Measurements from ENCODE around the gene RAB24. TPM values are rescaled to one million over a fixed set of nuclear protein-coding genes. Genes with fewer than 3 reads are reported as not detected.

RAB24 gene
- total RNA-seq, 1 experiment from 2014 or later, result 11.4 TPM

- no peak overlapping the region for H3K4me2 ChIP-seq (ENCODE audit: low read depth, low read length, poor library complexity, severe bottlenecking)
- H3K4me3 ChIP-seq (ENCODE audit: low read length), result no peak overlapping the region
- no peaks in the 10 kb centered on the region for H4K20me1 ChIP-seq (ENCODE audit: insufficient read depth, low read depth, low read length)
- peaks cover 2% of the 10 kb centered on the region for H3K4me1 ChIP-seq (ENCODE audit: low read length)
- peaks cover 3% of the 10 kb centered on the region; the same call in 1 of the 2 replicates for H3K36me3 ChIP-seq (ENCODE audit: insufficient read depth, low read length)
- no peaks in the 10 kb centered on the region; the same call in 1 of the 2 replicates for H3K9me3 ChIP-seq (ENCODE audit: low read length)
- H3K27me3 ChIP-seq (ENCODE audit: low read length), result no peaks in the 10 kb centered on the region
- no peaks in the 10 kb centered on the region for H3K79me2 ChIP-seq (ENCODE audit: low read length)
- H3K27ac ChIP-seq (ENCODE audit: low read length), result no peak overlapping the region
- H3K9ac ChIP-seq (ENCODE audit: low read length), result no peak overlapping the region
- no peak overlapping the region for H2AFZ ChIP-seq (ENCODE audit: low read length)
- DNase-seq, result peak; percentile 93
- no peaks in the 10 kb centered on the region for H3K9me2 ChIP-seq (replicated peaks; ENCODE audit: insufficient read depth, low read length)
These were observed 14.4 kb upstream of the RAB24 start for GRCh38 chr5:177317959-177318377.

GRCh38 chr5:177316005-177316404 is 12.5 kb upstream of the RAB24 start:
- Histone ChIP-seq H2AFZ (ENCODE audit: low read length) (no peak overlapping the region), H4K20me1 (ENCODE audit: insufficient read depth, low read depth, low read length) (no peaks in the 10 kb centered on the region), H3K9ac (ENCODE audit: low read length) (no peak overlapping the region), H3K27me3 (ENCODE audit: low read length) (no peaks in the 10 kb centered on the region), H3K27ac (ENCODE audit: low read length) (no peak overlapping the region), H3K4me1 (ENCODE audit: low read length) (peaks cover 18% of the 10 kb centered on the region), H3K36me3 (ENCODE audit: insufficient read depth, low read length) (peaks cover 3% of the 10 kb centered on the region; the same call in 1 of the 2 replicates), H3K79me2 (ENCODE audit: low read length) (no peaks in the 10 kb centered on the region), H3K4me2 (ENCODE audit: low read depth, low read length, poor library complexity, severe bottlenecking) (no peak overlapping the region), H3K4me3 (ENCODE audit: low read length) (no peak overlapping the region), H3K9me3 (ENCODE audit: low read length) (no peaks in the 10 kb centered on the region; the same call in 1 of the 2 replicates), H3K9me2 (replicated peaks; ENCODE audit: insufficient read depth, low read length) (no peaks in the 10 kb centered on the region)
- DNase-seq, result no peak

DNA sequence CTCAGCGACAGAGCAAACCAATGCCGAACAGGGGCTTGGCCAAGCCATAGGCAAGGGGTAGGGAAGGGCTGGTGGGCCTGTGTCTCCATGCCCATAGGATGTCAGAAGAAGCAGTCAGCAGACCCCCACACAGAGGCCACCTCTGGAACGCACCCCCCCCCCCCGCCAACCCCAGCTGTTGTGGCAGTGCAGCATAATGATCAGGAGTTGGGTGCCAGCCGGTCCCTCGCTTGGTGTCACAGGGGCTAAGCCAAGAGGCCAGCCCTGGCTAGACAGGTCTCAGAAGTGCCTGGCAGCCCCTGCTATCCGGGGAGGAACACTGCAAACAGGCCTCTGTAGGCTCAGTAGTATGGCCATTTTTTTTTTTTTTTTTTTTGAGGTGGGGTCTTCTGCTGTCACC is 11.9 kb upstream of the RAB24 start:
- H3K9ac ChIP-seq (ENCODE audit: low read length), result no peak overlapping the region

GRCh38 chr5:177314376-177315342 is 11.1 kb upstream of the RAB24 start:
- DNase-seq, result no peak
- Histone ChIP-seq H3K27me3 (ENCODE audit: low read length) (no peaks in the 10 kb centered on the region), H3K9me2 (replicated peaks; ENCODE audit: insufficient read depth, low read length) (no peaks in the 10 kb centered on the region), H3K79me2 (ENCODE audit: low read length) (no peaks in the 10 kb centered on the region), H3K27ac (ENCODE audit: low read length) (no peak overlapping the region), H3K4me1 (ENCODE audit: low read length) (peaks cover 32% of the 10 kb centered on the region), H3K4me3 (ENCODE audit: low read length) (no peak overlapping the region), H3K9ac (ENCODE audit: low read length) (no peak overlapping the region), H3K4me2 (ENCODE audit: low read depth, low read length, poor library complexity, severe bottlenecking) (no peak overlapping the region), H2AFZ (ENCODE audit: low read length) (no peak overlapping the region), H4K20me1 (ENCODE audit: insufficient read depth, low read depth, low read length) (peaks cover 10% of the 10 kb centered on the region), H3K36me3 (ENCODE audit: insufficient read depth, low read length) (no peaks in the 10 kb centered on the region; the same call in 1 of the 2 replicates), H3K9me3 (ENCODE audit: low read length) (no peaks in the 10 kb centered on the region; the same call in 1 of the 2 replicates)

More for the DNA sequence above, 11.9 kb upstream of the RAB24 start:
- H3K4me3 ChIP-seq (ENCODE audit: low read length), result no peak overlapping the region
- H4K20me1 ChIP-seq (ENCODE audit: insufficient read depth, low read depth, low read length), result peaks cover 3% of the 10 kb centered on the region; the same call in 1 of the 2 replicates
- H3K27me3 ChIP-seq (ENCODE audit: low read length), result no peaks in the 10 kb centered on the region
- no peak overlapping the region for H3K27ac ChIP-seq (ENCODE audit: low read length)
- H3K4me1 ChIP-seq (ENCODE audit: low read length), result peaks cover 24% of the 10 kb centered on the region
- no peaks in the 10 kb centered on the region for H3K9me2 ChIP-seq (replicated peaks; ENCODE audit: insufficient read depth, low read length)
- H3K36me3 ChIP-seq (ENCODE audit: insufficient read depth, low read length), result peaks cover 3% of the 10 kb centered on the region; the same call in 1 of the 2 replicates
- H3K4me2 ChIP-seq (ENCODE audit: low read depth, low read length, poor library complexity, severe bottlenecking), result no peak overlapping the region
- H3K79me2 ChIP-seq (ENCODE audit: low read length), result no peaks in the 10 kb centered on the region
- DNase-seq, result no peak
- no peaks in the 10 kb centered on the region; the same call in 1 of the 2 replicates for H3K9me3 ChIP-seq (ENCODE audit: low read length)
- no peak overlapping the region for H2AFZ ChIP-seq (ENCODE audit: low read length)

- H2AFZ ChIP-seq (ENCODE audit: low read length), result no peak overlapping the region
- H3K27ac ChIP-seq (ENCODE audit: low read length), result no peak overlapping the region
- no peak overlapping the region for H3K4me3 ChIP-seq (ENCODE audit: low read length)
- H3K4me2 ChIP-seq (ENCODE audit: low read depth, low read length, poor library complexity, severe bottlenecking), result no peak overlapping the region
- H4K20me1 ChIP-seq (ENCODE audit: insufficient read depth, low read depth, low read length), result peaks cover 10% of the 10 kb centered on the region
- H3K27me3 ChIP-seq (ENCODE audit: low read length), result no peaks in the 10 kb centered on the region
- H3K79me2 ChIP-seq (ENCODE audit: low read length), result no peaks in the 10 kb centered on the region
- no peaks in the 10 kb centered on the region for H3K9me2 ChIP-seq (replicated peaks; ENCODE audit: insufficient read depth, low read length)
- peaks cover 34% of the 10 kb centered on the region for H3K4me1 ChIP-seq (ENCODE audit: low read length)
- H3K9me3 ChIP-seq (ENCODE audit: low read length), result no peaks in the 10 kb centered on the region
- no peak overlapping the region for H3K9ac ChIP-seq (ENCODE audit: low read length)
- no peaks in the 10 kb centered on the region for H3K36me3 ChIP-seq (ENCODE audit: insufficient read depth, low read length)
- no peak for DNase-seq
These were observed 10.2 kb upstream of the RAB24 start for GRCh38 chr5:177313561-177314259.

GRCh38 chr5:177312649-177313181 is 9.2 kb upstream of the RAB24 start:
- Histone ChIP-seq H3K36me3 (ENCODE audit: insufficient read depth, low read length) (no peaks in the 10 kb centered on the region), H3K27ac (ENCODE audit: low read length) (peak overlapping the region; percentile 70), H3K4me2 (ENCODE audit: low read depth, low read length, poor library complexity, severe bottlenecking) (peak overlapping the region; percentile 74), H3K9ac (ENCODE audit: low read length) (peak overlapping the region; percentile 78), H3K4me3 (ENCODE audit: low read length) (peak overlapping the region; percentile 72), H3K9me2 (replicated peaks; ENCODE audit: insufficient read depth, low read length) (no peaks in the 10 kb centered on the region), H4K20me1 (ENCODE audit: insufficient read depth, low read depth, low read length) (peaks cover 10% of the 10 kb centered on the region), H3K27me3 (ENCODE audit: low read length) (no peaks in the 10 kb centered on the region), H3K79me2 (ENCODE audit: low read length) (no peaks in the 10 kb centered on the region), H3K4me1 (ENCODE audit: low read length) (peaks cover 34% of the 10 kb centered on the region), H3K9me3 (ENCODE audit: low read length) (no peaks in the 10 kb centered on the region), H2AFZ (ENCODE audit: low read length) (no peak overlapping the region)
- DNase-seq, result peak; percentile 86

DNA sequence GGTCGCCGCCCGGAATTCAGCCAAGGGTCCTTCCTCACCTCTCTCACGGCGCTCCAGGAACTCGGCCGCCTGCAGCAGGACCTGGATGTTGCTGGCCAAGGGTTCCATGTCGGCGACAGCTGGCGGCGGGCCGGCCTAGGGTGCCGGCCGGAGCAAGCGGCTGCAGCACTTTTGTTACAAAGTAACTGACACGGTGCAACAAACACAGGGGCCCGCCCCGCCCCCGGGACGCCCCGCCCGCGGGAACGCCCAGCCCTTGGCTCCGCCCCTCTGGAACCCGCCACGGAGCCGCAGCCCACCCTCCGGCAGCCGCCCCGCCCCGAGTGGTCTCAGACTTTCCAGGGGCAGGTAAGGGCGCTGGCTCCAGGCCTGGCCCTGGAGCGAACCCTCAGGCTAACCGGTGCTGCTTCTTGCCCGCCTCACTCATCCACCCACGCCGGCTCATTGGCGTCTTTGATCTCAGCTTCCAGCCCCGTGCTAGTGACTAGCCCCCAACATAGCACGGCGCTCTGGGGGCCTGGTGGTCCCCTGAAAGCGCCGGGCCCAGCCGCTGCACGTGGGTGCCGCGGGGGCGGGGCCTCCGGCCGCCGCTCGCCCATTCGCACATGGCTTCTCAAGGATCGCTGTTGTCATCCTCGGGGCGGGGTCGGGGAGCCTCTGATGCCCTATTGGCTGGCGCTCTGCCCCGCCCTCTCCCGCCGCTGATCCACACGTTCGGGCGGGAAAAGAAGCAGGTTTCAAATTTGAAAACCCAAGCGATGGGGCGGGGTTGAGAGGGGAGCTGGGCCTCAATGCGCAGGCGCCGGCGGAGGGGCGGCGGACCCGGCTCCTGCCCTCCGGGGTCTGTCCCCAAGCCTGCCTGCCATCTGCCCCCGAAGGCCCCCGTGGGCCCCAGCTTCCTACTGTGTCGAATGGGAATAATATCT is 8.5 kb upstream of the RAB24 start, which contains the start of gene MXD3:
TSS of gene MXD3 (minus strand) at position 176 of the 926 bp plus-strand sequence. CDS start at position 108, 68 bp downstream.
- Histone ChIP-seq H3K9me2 (replicated peaks; ENCODE audit: insufficient read depth, low read length) (no peaks in the 10 kb centered on the region), H3K4me2 (ENCODE audit: low read depth, low read length, poor library complexity, severe bottlenecking) (peak within 1 kb of the TSS; percentile 74), H3K36me3 (ENCODE audit: insufficient read depth, low read length) (no peaks in the 10 kb centered on the region), H3K4me3 (ENCODE audit: low read length) (peak within 1 kb of the TSS; percentile 94), H3K4me1 (ENCODE audit: low read length) (peaks cover 34% of the 10 kb centered on the region), H3K27ac (ENCODE audit: low read length) (peak within 1 kb of the TSS; percentile 82), H4K20me1 (ENCODE audit: insufficient read depth, low read depth, low read length) (peaks cover 10% of the 10 kb centered on the region), H3K79me2 (ENCODE audit: low read length) (no peaks in the 10 kb centered on the region), H3K9me3 (ENCODE audit: low read length) (no peaks in the 10 kb centered on the region), H3K27me3 (ENCODE audit: low read length) (no peaks in the 10 kb centered on the region), H2AFZ (ENCODE audit: low read length) (0 out of 2 replicates have a peak within 1 kb of the TSS, but pooled peaks have one; percentile 75), H3K9ac (ENCODE audit: low read length) (peak within 1 kb of the TSS; percentile 93)
- peak; percentile 99 for DNase-seq

Measured in Karpas-422 (cell line).